Astrocyte of the spinal cord (primary cell): ENCODE results near the gene NXN.
A peak's percentile ranks its signal among the peaks of the same experiment; 100 is the strongest.
"Not testable (repeated sequence)": the region's sequence is repeated elsewhere in the genome, so short reads cannot be mapped to it uniquely, and the experiment has no call there.

ENCODE experiments used
- DNase-seq: peaks from one replicate; pipeline ENCODE4 v3.0.0; 2011; ENCODE audit warnings: low read depth, low spot score
- H3K4me3 ChIP-seq: 2 replicates; pipeline ENCODE4 v1.5.1; 2011; ENCODE audit warnings: low read depth, mild to moderate bottlenecking, low read length, moderate library complexity
- CTCF ChIP-seq: IDR thresholded peaks from 2 replicates; pipeline ENCODE4 v1.5.1; 2012; ENCODE audit warnings: low read depth, mild to moderate bottlenecking, low read length, inconsistent platforms
- in situ Hi-C: cut with HindIII; loops from 2 replicates; pipeline ENCODE4 v1.10.0; 2017; ENCODE audit warnings: low sequenced_read_pairs

NXN gene

GRCh38 chr17:913207-913606 lies 66.4 kb downstream of the NXN start:
- in situ Hi-C loops, result no loop called here

GRCh38 chr17:909642-910323 lies 69.8 kb downstream of the NXN start:
- peak; percentile 37 for DNase-seq
- in situ Hi-C loops, result no loop called here
- no peak for TF ChIP-seq CTCF
- H3K4me3 ChIP-seq, result no peak overlapping the region

More at GRCh38 chr17:913207-913606, 66.4 kb downstream of the NXN start:
- no peak for TF ChIP-seq CTCF
- H3K4me3 ChIP-seq, result no peak overlapping the region
- DNase-seq, result no peak

GRCh38 chr17:907725-908124 lies 71.9 kb downstream of the NXN start:
- DNase-seq, result no peak
- in situ Hi-C loops, result no loop called here
- no peak overlapping the region for H3K4me3 ChIP-seq
- no peak for TF ChIP-seq CTCF

GRCh38 chr17:905708-906107 lies 73.9 kb downstream of the NXN start:
- in situ Hi-C loops, DNase-seq, H3K4me3 ChIP-seq: not testable (repeated sequence)

- no peak for TF ChIP-seq CTCF
- in situ Hi-C loops, result no loop called here
- H3K4me3 ChIP-seq, result no peak overlapping the region
- DNase-seq, result peak; percentile 91
Measured at GRCh38 chr17:903691-904481, 75.7 kb downstream of the NXN start.

- TF ChIP-seq CTCF, result no peak
- no peak overlapping the region for H3K4me3 ChIP-seq
- DNase-seq, result no peak
- in situ Hi-C loops, result no loop called here
Measured at GRCh38 chr17:902463-902862, 77.1 kb downstream of the NXN start.

GRCh38 chr17:901964-902363 lies 77.6 kb downstream of the NXN start:
- no peak for DNase-seq
- TF ChIP-seq CTCF, result no peak
- in situ Hi-C loops, result no loop called here

More at GRCh38 chr17:901964-902363, 77.6 kb downstream of the NXN start:
- H3K4me3 ChIP-seq, result no peak overlapping the region
